DOHH2 (cell line): ENCODE data around the gene GAPT.

Source experiments
- H3F3A ChIP-seq: fragments of 200-600 bp; sonication (generic), shearing (Covaris generic); 2 replicates; pipeline ENCODE4 v1.6.0; 2016; ENCODE audit warnings: antibody characterized with exemption, mild to moderate bottlenecking; ENCODE audit not compliant: control insufficient read depth, insufficient read depth
- H3K27ac ChIP-seq: fragments of 200-600 bp; sonication (generic); 2 replicates; pipeline ENCODE4 v1.5.1; 2014; ENCODE audit warnings: low read depth, mild to moderate bottlenecking, low read length, moderate library complexity
- H3K27me3 ChIP-seq: fragments of 200-600 bp; sonication (generic); 2 replicates; pipeline ENCODE4 v1.6.1; 2014; ENCODE audit warnings: mild to moderate bottlenecking, low read length, mixed read lengths; ENCODE audit not compliant: control insufficient read depth
- H3K36me3 ChIP-seq: fragments of 200-600 bp; sonication (generic); 2 replicates; pipeline ENCODE4 v1.6.1; 2014; ENCODE audit warnings: mild to moderate bottlenecking, low read length, moderate library complexity, mixed read lengths; ENCODE audit not compliant: control insufficient read depth
- H3K4me1 ChIP-seq: fragments of 200-600 bp; sonication (generic); 2 replicates; pipeline ENCODE4 v1.6.1; 2014; ENCODE audit warnings: mild to moderate bottlenecking, low read length, mixed read lengths; ENCODE audit not compliant: control insufficient read depth
- H3K4me2 ChIP-seq: fragments of 200-600 bp; sonication (generic); 2 replicates; pipeline ENCODE4 v1.6.0; 2014; ENCODE audit warnings: mild to moderate bottlenecking, low read length, moderate library complexity
- H3K4me3 ChIP-seq: fragments of 200-600 bp; sonication (generic); 2 replicates; pipeline ENCODE4 v1.5.1; 2014; ENCODE audit warnings: mild to moderate bottlenecking, low read length, mixed read lengths
- H3K79me2 ChIP-seq: fragments of 200-600 bp; sonication (generic); 2 replicates; pipeline ENCODE4 v1.6.1; 2014; ENCODE audit warnings: mild to moderate bottlenecking, low read length, mixed read lengths; ENCODE audit not compliant: control insufficient read depth
- H3K9me2 ChIP-seq: fragments of 200-600 bp; sonication (generic); replicated peaks from 2 replicates; pipeline ENCODE4 v1.6.1; 2014; ENCODE audit warnings: mild to moderate bottlenecking, low read length, mixed read lengths; ENCODE audit not compliant: control insufficient read depth
- H3K9me3 ChIP-seq: fragments of 200-600 bp; sonication (generic); 2 replicates; pipeline ENCODE4 v1.6.1; 2014; ENCODE audit warnings: antibody characterized with exemption, low read length, mixed read lengths; ENCODE audit not compliant: control insufficient read depth, insufficient read depth
- H4K20me1 ChIP-seq: fragments of 200-600 bp; sonication (generic); 2 replicates; pipeline ENCODE4 v1.6.0; 2014; ENCODE audit warnings: low read depth, mild to moderate bottlenecking, antibody characterized with exemption, low read length, moderate library complexity; ENCODE audit not compliant: control insufficient read depth, insufficient read depth
- CTCF ChIP-seq: fragments of 200-600 bp; sonication (generic); IDR thresholded peaks from one replicate; pipeline ENCODE4 v1.5.1; 2014; ENCODE audit warnings: antibody characterized with exemption, mild to moderate bottlenecking, low read depth, low read length; ENCODE audit not compliant: poor library complexity, severe bottlenecking
- EZH2phosphoT487 ChIP-seq: fragments of 200-600 bp; sonication (generic); IDR thresholded peaks from 2 replicates; pipeline ENCODE4 v1.6.1; 2017; ENCODE audit warnings: borderline replicate concordance, mild to moderate bottlenecking, antibody characterized with exemption, low read length, moderate library complexity, mixed read lengths

The GAPT gene

GRCh38 chr5:58460732-58461286, 30.4 kb upstream of the GAPT start:
- Histone ChIP-seq H3K4me2 (peak overlapping the region; percentile 95), H3K9me2 (no peaks in the 10 kb centered on the region), H3K9me3 (no peaks in the 10 kb centered on the region), H3F3A (no peaks in the 10 kb centered on the region), H3K27me3 (peaks cover 26% of the 10 kb centered on the region), H3K79me2 (no peaks in the 10 kb centered on the region), H3K4me1 (peaks cover 22% of the 10 kb centered on the region), H4K20me1 (no peaks in the 10 kb centered on the region), H3K4me3 (peak overlapping the region; percentile 80), H3K36me3 (no peaks in the 10 kb centered on the region), H3K27ac (no peak overlapping the region)
- TF ChIP-seq CTCF, result peak; percentile 80
- TF ChIP-seq EZH2phosphoT487, result no peak

- Histone ChIP-seq H3K9me3 (no peaks in the 10 kb centered on the region), H3K36me3 (no peaks in the 10 kb centered on the region), H3K27ac (no peak overlapping the region), H3K79me2 (no peaks in the 10 kb centered on the region), H3F3A (no peaks in the 10 kb centered on the region), H3K4me2 (no peak overlapping the region), H3K27me3 (peaks cover 26% of the 10 kb centered on the region), H3K4me1 (peaks cover 22% of the 10 kb centered on the region), H4K20me1 (no peaks in the 10 kb centered on the region), H3K4me3 (no peak overlapping the region), H3K9me2 (no peaks in the 10 kb centered on the region)
- TF ChIP-seq EZH2phosphoT487, result no peak
- TF ChIP-seq CTCF, result no peak
Observed at GRCh38 chr5:58462154-58462553, 29.1 kb upstream of the GAPT start.

- Histone ChIP-seq H3K79me2 (no peaks in the 10 kb centered on the region), H3F3A (no peaks in the 10 kb centered on the region), H3K27me3 (peaks cover 26% of the 10 kb centered on the region), H3K9me3 (no peaks in the 10 kb centered on the region), H3K27ac (no peak overlapping the region), H3K4me1 (peaks cover 22% of the 10 kb centered on the region), H4K20me1 (no peaks in the 10 kb centered on the region), H3K4me2 (no peak overlapping the region), H3K36me3 (no peaks in the 10 kb centered on the region), H3K4me3 (no peak overlapping the region), H3K9me2 (no peaks in the 10 kb centered on the region)
- TF ChIP-seq EZH2phosphoT487 (no peak), CTCF (peak; percentile 35)
Observed at GRCh38 chr5:58462623-58463230, 28.5 kb upstream of the GAPT start.
